Measurements from ENCODE around the gene PPBP. TPM values are rescaled to one million over a fixed set of nuclear protein-coding genes. Genes with fewer than 3 reads are reported as not detected.

PPBP gene
- total RNA-seq, 1 experiment from 2014 or later, result not detected

GRCh38 chr4:73947239-73947985 is 40.6 kb downstream of the PPBP start:
- Histone ChIP-seq H3K9me3 (ENCODE audit: control insufficient read depth in 1 of 2, insufficient read depth in 1 of 2, low read depth in 1 of 2, low read length in 2 of 2) (no peaks in the 10 kb centered on the region), H3K4me3 (replicated peaks in 1 of 2; ENCODE audit: low read depth in 1 of 2, low read length in 2 of 2) (no peak overlapping the region), H4K20me1 (ENCODE audit: insufficient read depth) (no peaks in the 10 kb centered on the region), H3K4me2 (ENCODE audit: low read length) (no peak overlapping the region), H3K27ac (ENCODE audit: low read depth, low read length) (no peak overlapping the region), H3K9ac (ENCODE audit: low read length) (no peak overlapping the region), H3K36me3 (ENCODE audit: control insufficient read depth in 1 of 2, insufficient read depth in 2 of 2, low read length in 2 of 2) (no peaks in the 10 kb centered on the region), H3K4me1 (ENCODE audit: control insufficient read depth in 1 of 2, insufficient read depth in 2 of 2, low read length in 2 of 2) (no peaks in the 10 kb centered on the region), H3K9me2 (ENCODE audit: insufficient read depth) (no peaks in the 10 kb centered on the region), H3K27me3 (ENCODE audit: insufficient read depth, low read length) (no peaks in the 10 kb centered on the region), H3K79me2 (ENCODE audit: insufficient read depth, low read length) (no peaks in the 10 kb centered on the region), H2AFZ (ENCODE audit: low read depth, low read length, poor library complexity, severe bottlenecking) (no peak overlapping the region)
- ChIA-PET RAD21 (ENCODE audit: low non-redundant PET in 1 of 2, low total read pairs in 2 of 2, uncharacterized antibody in 2 of 2, unreplicated experiment in 2 of 2) (no interaction called here), CTCF (no interaction called here), POLR2A (no interaction called here)
- DNase-seq (ENCODE audit: low read depth, low spot score) (no peak), ATAC-seq (no peak)
- TF ChIP-seq, protein P1, sequence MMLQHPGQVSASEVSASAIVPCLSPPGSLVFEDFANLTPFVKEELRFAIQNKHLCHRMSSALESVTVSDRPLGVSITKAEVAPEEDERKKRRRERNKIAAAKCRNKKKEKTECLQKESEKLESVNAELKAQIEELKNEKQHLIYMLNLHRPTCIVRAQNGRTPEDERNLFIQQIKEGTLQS (IDR thresholded peaks at IDR 0.05), result no peak
- no peak for TF ChIP-seq CEBPB (IDR thresholded peaks at IDR 0.05; ENCODE audit: low read depth)
- no peak for TF ChIP-seq ZFX (IDR thresholded peaks at IDR 0.05)
- no peak for TF ChIP-seq POLR2A (IDR thresholded peaks at IDR 0.05; ENCODE audit: borderline replicate concordance, extremely low read depth, insufficient read depth, insufficient read length)
- TF ChIP-seq REST (IDR thresholded peaks at IDR 0.05; ENCODE audit: low read depth), result no peak
- no peak for TF ChIP-seq SRF (IDR thresholded peaks at IDR 0.05; ENCODE audit: low read depth)
- no peak for TF ChIP-seq CBX3 (IDR thresholded peaks at IDR 0.05; ENCODE audit: low read depth)
- no peak for TF ChIP-seq SP1 (IDR thresholded peaks at IDR 0.05; ENCODE audit: low read depth)
- TF ChIP-seq, protein P2, sequence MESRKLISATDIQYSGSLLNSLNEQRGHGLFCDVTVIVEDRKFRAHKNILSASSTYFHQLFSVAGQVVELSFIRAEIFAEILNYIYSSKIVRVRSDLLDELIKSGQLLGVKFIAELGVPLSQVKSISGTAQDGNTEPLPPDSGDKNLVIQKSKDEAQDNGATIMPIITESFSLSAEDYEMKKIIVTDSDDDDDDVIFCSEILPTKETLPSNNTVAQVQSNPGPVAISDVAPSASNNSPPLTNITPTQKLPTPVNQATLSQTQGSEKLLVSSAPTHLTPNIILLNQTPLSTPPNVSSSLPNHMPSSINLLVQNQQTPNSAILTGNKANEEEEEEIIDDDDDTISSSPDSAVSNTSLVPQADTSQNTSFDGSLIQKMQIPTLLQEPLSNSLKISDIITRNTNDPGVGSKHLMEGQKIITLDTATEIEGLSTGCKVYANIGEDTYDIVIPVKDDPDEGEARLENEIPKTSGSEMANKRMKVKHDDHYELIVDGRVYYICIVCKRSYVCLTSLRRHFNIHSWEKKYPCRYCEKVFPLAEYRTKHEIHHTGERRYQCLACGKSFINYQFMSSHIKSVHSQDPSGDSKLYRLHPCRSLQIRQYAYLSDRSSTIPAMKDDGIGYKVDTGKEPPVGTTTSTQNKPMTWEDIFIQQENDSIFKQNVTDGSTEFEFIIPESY (IDR thresholded peaks at IDR 0.05; ENCODE audit: extremely low read depth, insufficient replicate concordance, low read length), result no peak
- no peak for TF ChIP-seq POLR2AphosphoS5 (IDR thresholded peaks at IDR 0.05; ENCODE audit: low read depth, low read length)
- TF ChIP-seq, protein P3, sequence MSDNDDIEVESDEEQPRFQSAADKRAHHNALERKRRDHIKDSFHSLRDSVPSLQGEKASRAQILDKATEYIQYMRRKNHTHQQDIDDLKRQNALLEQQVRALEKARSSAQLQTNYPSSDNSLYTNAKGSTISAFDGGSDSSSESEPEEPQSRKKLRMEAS (IDR thresholded peaks at IDR 0.05), result no peak
- no peak for TF ChIP-seq ZNF274 (IDR thresholded peaks at IDR 0.05; ENCODE audit: low read depth, low read length)
- TF ChIP-seq RAD21 (IDR thresholded peaks at IDR 0.05; ENCODE audit: low read depth), result no peak
- no peak for TF ChIP-seq YY1 (IDR thresholded peaks at IDR 0.05; ENCODE audit: extremely low read depth, insufficient replicate concordance, low read depth, low read length)
- no peak for TF ChIP-seq JUND (IDR thresholded peaks at IDR 0.05)
- TF ChIP-seq EZH2 (IDR thresholded peaks at IDR 0.05), result no peak
- TF ChIP-seq CTCF (IDR thresholded peaks at IDR 0.05 in 2 of 3, conservative IDR thresholded peaks at IDR 0.05 in 1 of 3; ENCODE audit: borderline replicate concordance in 1 of 3, insufficient read depth in 1 of 3, low read depth in 2 of 3, low read length in 2 of 3), result no peak
- no TSS peak for BruUV-seq (replicated peaks)
- intact Hi-C loops (cut with micrococcal nuclease), result no loop called here
